ENCODE results near the gene LY6G6D. TPM values are rescaled to one million over a fixed set of nuclear protein-coding genes. Genes with fewer than 3 reads are reported as not detected.

Gene LY6G6D
- total RNA-seq, 3 donors from 2014 or later = 0.90 to 6.1 TPM; not detected in 1

GRCh38 chr6:31722173-31722572 is 7.0 kb downstream of the LY6G6D start:
- H3K4me3 ChIP-seq = no peak overlapping the region
- DNase-seq (no peak), ATAC-seq (peak; percentile 4)
- intact Hi-C loops (cut with DNase I, micrococcal nuclease) = no loop called here
- H3K9me3 ChIP-seq = no peaks in the 10 kb centered on the region
- H3K4me1 ChIP-seq (ENCODE audit: low read depth) = peaks cover 25% of the 10 kb centered on the region
- no peaks in the 10 kb centered on the region for H3K36me3 ChIP-seq (ENCODE audit: low read depth)
- TF ChIP-seq, protein P1, sequence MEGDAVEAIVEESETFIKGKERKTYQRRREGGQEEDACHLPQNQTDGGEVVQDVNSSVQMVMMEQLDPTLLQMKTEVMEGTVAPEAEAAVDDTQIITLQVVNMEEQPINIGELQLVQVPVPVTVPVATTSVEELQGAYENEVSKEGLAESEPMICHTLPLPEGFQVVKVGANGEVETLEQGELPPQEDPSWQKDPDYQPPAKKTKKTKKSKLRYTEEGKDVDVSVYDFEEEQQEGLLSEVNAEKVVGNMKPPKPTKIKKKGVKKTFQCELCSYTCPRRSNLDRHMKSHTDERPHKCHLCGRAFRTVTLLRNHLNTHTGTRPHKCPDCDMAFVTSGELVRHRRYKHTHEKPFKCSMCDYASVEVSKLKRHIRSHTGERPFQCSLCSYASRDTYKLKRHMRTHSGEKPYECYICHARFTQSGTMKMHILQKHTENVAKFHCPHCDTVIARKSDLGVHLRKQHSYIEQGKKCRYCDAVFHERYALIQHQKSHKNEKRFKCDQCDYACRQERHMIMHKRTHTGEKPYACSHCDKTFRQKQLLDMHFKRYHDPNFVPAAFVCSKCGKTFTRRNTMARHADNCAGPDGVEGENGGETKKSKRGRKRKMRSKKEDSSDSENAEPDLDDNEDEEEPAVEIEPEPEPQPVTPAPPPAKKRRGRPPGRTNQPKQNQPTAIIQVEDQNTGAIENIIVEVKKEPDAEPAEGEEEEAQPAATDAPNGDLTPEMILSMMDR (IDR thresholded peaks at IDR 0.05) = no peak

DNA sequence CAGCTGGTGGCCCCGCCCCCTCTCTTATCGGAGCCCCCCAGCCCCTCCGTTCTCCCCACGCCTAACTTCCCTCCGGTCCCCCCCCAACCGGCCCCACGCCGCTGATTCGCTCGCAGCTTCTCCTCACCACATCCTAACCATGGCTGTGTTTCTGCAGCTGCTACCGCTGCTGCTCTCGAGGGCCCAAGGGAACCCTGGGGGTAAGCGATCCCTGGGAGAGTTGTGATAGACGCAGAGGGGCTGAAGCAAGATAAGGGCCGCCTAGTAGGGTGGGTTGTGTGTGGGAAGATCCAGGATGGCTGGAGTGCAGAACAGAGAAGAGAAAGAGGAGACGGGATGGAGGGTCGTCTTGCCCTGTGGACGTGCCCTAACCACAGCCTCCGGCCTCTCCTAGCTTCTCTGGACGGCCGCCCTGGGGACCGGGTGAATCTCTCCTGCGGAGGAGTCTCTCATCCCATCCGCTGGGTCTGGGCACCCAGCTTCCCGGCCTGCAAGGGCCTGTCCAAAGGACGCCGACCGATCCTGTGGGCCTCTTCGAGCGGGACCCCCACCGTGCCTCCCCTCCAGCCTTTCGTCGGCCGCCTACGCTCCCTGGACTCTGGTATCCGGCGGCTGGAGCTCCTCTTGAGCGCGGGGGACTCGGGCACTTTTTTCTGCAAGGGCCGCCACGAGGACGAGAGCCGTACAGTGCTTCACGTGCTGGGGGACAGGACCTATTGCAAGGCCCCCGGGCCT is 8.3 kb downstream of the LY6G6D start, which contains the start of gene MPIG6B:
Gene MPIG6B, plus strand, starts transcription at position 129 of the 735 bp plus-strand sequence. Its CDS starts 11 bp downstream, at position 140.
- Histone ChIP-seq H3K4me3 (no peak within 1 kb of the TSS), H3K4me1 (ENCODE audit: low read depth) (peaks cover 23% of the 10 kb centered on the region), H3K36me3 (ENCODE audit: low read depth) (no peaks in the 10 kb centered on the region), H3K9me3 (no peaks in the 10 kb centered on the region)
- TF ChIP-seq, protein P1 (IDR thresholded peaks at IDR 0.05) = no peak
- intact Hi-C loops (cut with DNase I, micrococcal nuclease) = no loop called here
- DNase-seq (no peak), ATAC-seq (no peak)

GRCh38 chr6:31723980-31724691 is 9.0 kb downstream of the LY6G6D start:
- peaks cover 21% of the 10 kb centered on the region for H3K4me1 ChIP-seq (ENCODE audit: low read depth)
- intact Hi-C loops (cut with DNase I, micrococcal nuclease) = no loop called here
- H3K36me3 ChIP-seq (ENCODE audit: low read depth) = no peaks in the 10 kb centered on the region
- ATAC-seq (no peak), DNase-seq (no peak)
- H3K9me3 ChIP-seq = no peaks in the 10 kb centered on the region
- TF ChIP-seq, protein P1 (IDR thresholded peaks at IDR 0.05) = no peak
- H3K4me3 ChIP-seq = no peak overlapping the region

GRCh38 chr6:31725502-31726350 is 10.6 kb downstream of the LY6G6D start:
- peaks cover 20% of the 10 kb centered on the region for H3K4me1 ChIP-seq (ENCODE audit: low read depth)
- no peak for ATAC-seq
- no peaks in the 10 kb centered on the region for H3K9me3 ChIP-seq
- no peak overlapping the region for H3K4me3 ChIP-seq
- no peaks in the 10 kb centered on the region for H3K36me3 ChIP-seq (ENCODE audit: low read depth)
- intact Hi-C loops (cut with DNase I, micrococcal nuclease) = no loop called here
- TF ChIP-seq, protein P1 (IDR thresholded peaks at IDR 0.05) = no peak
- no peak for DNase-seq

GRCh38 chr6:31727034-31727716 is 12.0 kb downstream of the LY6G6D start:
- H3K36me3 ChIP-seq (ENCODE audit: low read depth) = no peaks in the 10 kb centered on the region
- no peaks in the 10 kb centered on the region for H3K9me3 ChIP-seq
- intact Hi-C loops (cut with DNase I, micrococcal nuclease) = no loop called here
- peaks cover 20% of the 10 kb centered on the region for H3K4me1 ChIP-seq (ENCODE audit: low read depth)
- ATAC-seq = peak; percentile 6
- TF ChIP-seq, protein P1 (IDR thresholded peaks at IDR 0.05) = no peak
- no peak overlapping the region for H3K4me3 ChIP-seq
- DNase-seq = peak in 2 of 3 donors; percentile 42 to 52

Measured in mucosa of descending colon (tissue), 3 donors.